Stimulated activated naive CD8-positive, alpha-beta T cell treated with anti-CD3 and anti-CD28 coated beads, Interleukin-15, Interleukin-2, amounts not matched to agents 100 U/mL and 50 U/mL, for 24 hours (primary cell): ENCODE results near the gene NUTM1.

Experiments used
- ATAC-seq: fragments of 150-1000 bp; cut with Tn5 transposase; one replicate; pipeline ENCODE4 v1.10.0; 2021
- DNase-seq: peaks from one replicate; pipeline ENCODE4 v3.0.0; 2021

The NUTM1 gene

GRCh38 chr15:34342737-34343575 lies at the start of gene NUTM1, which contains the start of gene NOP10:
Gene NUTM1 (plus strand): TSS chr15:34343315. CDS start chr15:34343697, 382 bp downstream.
Gene NOP10 (minus strand): TSS chr15:34343136. CDS start chr15:34343073, 63 bp downstream.
- DNase-seq (peak; percentile 98), ATAC-seq (peak; percentile 93)

- ATAC-seq (no peak), DNase-seq (no peak)
Measured at GRCh38 chr15:34297059-34297458, 46.1 kb upstream of the NUTM1 start.

GRCh38 chr15:34301058-34301457 lies 42.1 kb upstream of the NUTM1 start:
- DNase-seq (no peak), ATAC-seq (no peak)

- ATAC-seq (no peak), DNase-seq (no peak)
Measured at GRCh38 chr15:34304613-34305012, 38.5 kb upstream of the NUTM1 start.

- DNase-seq (no peak), ATAC-seq (no peak)
Measured at GRCh38 chr15:34311563-34311962, 31.6 kb upstream of the NUTM1 start.

GRCh38 chr15:34314491-34315490 lies 28.3 kb upstream of the NUTM1 start:
- no peak for ATAC-seq
- no peak for DNase-seq

GRCh38 chr15:34318277-34319079 lies 24.6 kb upstream of the NUTM1 start:
- DNase-seq: no peak
- peak; percentile 65 for ATAC-seq

- no peak for ATAC-seq
- no peak for DNase-seq
Measured at GRCh38 chr15:34323217-34323616, 19.9 kb upstream of the NUTM1 start.

- DNase-seq: no peak
- peak; percentile 40 for ATAC-seq
Measured at GRCh38 chr15:34324933-34325332, 18.2 kb upstream of the NUTM1 start.

GRCh38 chr15:34325368-34325767 lies 17.7 kb upstream of the NUTM1 start:
- ATAC-seq (no peak), DNase-seq (no peak)

GRCh38 chr15:34327906-34328305 lies 15.2 kb upstream of the NUTM1 start:
- ATAC-seq (no peak), DNase-seq (no peak)

- DNase-seq: no peak
- ATAC-seq: no peak
Measured at GRCh38 chr15:34329006-34329405, 14.1 kb upstream of the NUTM1 start.

- ATAC-seq (no peak), DNase-seq (no peak)
Measured at GRCh38 chr15:34330279-34330678, 12.8 kb upstream of the NUTM1 start.

GRCh38 chr15:34331809-34332208 lies 11.3 kb upstream of the NUTM1 start:
- DNase-seq (no peak), ATAC-seq (peak; percentile 67)

- no peak for DNase-seq
- ATAC-seq: no peak
Measured at GRCh38 chr15:34332553-34333120, 10.5 kb upstream of the NUTM1 start.

- ATAC-seq (no peak), DNase-seq (no peak)
Measured at GRCh38 chr15:34334672-34335071, 8.4 kb upstream of the NUTM1 start.

- no peak for DNase-seq
Measured at GRCh38 chr15:34335176-34336032, 7.7 kb upstream of the NUTM1 start.

GRCh38 chr15:34336231-34336990 lies 6.7 kb upstream of the NUTM1 start:
- DNase-seq: no peak
- no peak for ATAC-seq

More at GRCh38 chr15:34335176-34336032, 7.7 kb upstream of the NUTM1 start:
- peak; percentile 11 for ATAC-seq

GRCh38 chr15:34336991-34337556 lies 6.0 kb upstream of the NUTM1 start:
- ATAC-seq (no peak), DNase-seq (no peak)
